Measurements from ENCODE around the gene PTGDS.

- TF ChIP-seq ZNF8 (CRISPR knock-in tag; IDR thresholded peaks at IDR 0.05): no peak
- no peak for TF ChIP-seq RARB (CRISPR knock-in tag; IDR thresholded peaks at IDR 0.05)
- no peak for TF ChIP-seq ZC3H10 (CRISPR knock-in tag; IDR thresholded peaks at IDR 0.05)
Measured at GRCh38 chr9:136942112-136942880, 35.0 kb upstream of the PTGDS start.

Measured in SK-N-SH treated with all-trans-retinoic acid at 6 μM for 48 hours (cell line).